ENCODE measurements around the gene PRSS22. TPM values are rescaled to one million over a fixed set of nuclear protein-coding genes. Genes with fewer than 3 reads are reported as not detected.

PRSS22 gene
- total and polyA plus RNA-seq, 5 donors, result not detected

- intact Hi-C loops (cut with DNase I), result loop anchor here in 1 of 4 donors (5.0 kb wide), 1 partner anchor 37 kb away; the partner anchor contains the start of gene FLYWCH1
- Histone ChIP-seq H3K4me3 (ENCODE audit: low read length) (no peak overlapping the region), H3K9me3 (ENCODE audit: control insufficient read depth, low read length) (no peaks in the 10 kb centered on the region), H3K27ac (ENCODE audit: low read length) (no peak overlapping the region), H3K4me1 (ENCODE audit: control insufficient read depth, insufficient read depth, low read length) (no peaks in the 10 kb centered on the region), H3K27me3 (ENCODE audit: control insufficient read depth, insufficient read depth) (no peaks in the 10 kb centered on the region)
- 10% methylated on average over 25 of the region's 25 CpGs for WGBS
- peak; percentile 86 to 94 (median 93) for DNase-seq
- peak; percentile 98 for ATAC-seq
Observed at GRCh38 chr16:2874912-2875362, 17.0 kb upstream of the PRSS22 start.

- Histone ChIP-seq H3K4me3 (ENCODE audit: low read length) (no peak overlapping the region), H3K27ac (ENCODE audit: low read length) (no peak overlapping the region), H3K9me3 (ENCODE audit: control insufficient read depth, low read length) (no peaks in the 10 kb centered on the region), H3K4me1 (ENCODE audit: control insufficient read depth, insufficient read depth, low read length) (no peaks in the 10 kb centered on the region), H3K27me3 (ENCODE audit: control insufficient read depth, insufficient read depth) (no peaks in the 10 kb centered on the region)
- 58% methylated on average over 21 of the region's 21 CpGs for WGBS
- ATAC-seq (peak; percentile 8 to 10), DNase-seq (peak in 1 of 3 donors; percentile 47)
- intact Hi-C loops (cut with DNase I), result loop anchor here in 1 of 4 donors (5.0 kb wide), 1 partner anchor 38 kb away; the partner anchor contains the start of gene FLYWCH1
Observed at GRCh38 chr16:2874032-2874911, 16.3 kb upstream of the PRSS22 start.

- intact Hi-C loops (cut with DNase I), result loop anchor here in 1 of 4 donors (5.0 kb wide), 1 partner anchor 40 kb away; the partner anchor contains the start of gene FLYWCH1
- ATAC-seq (no peak), DNase-seq (peak in 1 of 3 donors; percentile 37)
- no peaks in the 10 kb centered on the region for H3K9me3 ChIP-seq (ENCODE audit: control insufficient read depth, low read length)
- no peaks in the 10 kb centered on the region for H3K4me1 ChIP-seq (ENCODE audit: control insufficient read depth, insufficient read depth, low read length)
- WGBS, result 75% methylated on average over 6 of the region's 6 CpGs
- no peak overlapping the region for H3K27ac ChIP-seq (ENCODE audit: low read length)
- no peak overlapping the region for H3K4me3 ChIP-seq (ENCODE audit: low read length)
- no peaks in the 10 kb centered on the region for H3K27me3 ChIP-seq (ENCODE audit: control insufficient read depth, insufficient read depth)
Observed at GRCh38 chr16:2871926-2872325, 14.0 kb upstream of the PRSS22 start.

GRCh38 chr16:2867987-2868789, 10.2 kb upstream of the PRSS22 start:
- no peaks in the 10 kb centered on the region for H3K9me3 ChIP-seq (ENCODE audit: control insufficient read depth, low read length)
- no peaks in the 10 kb centered on the region for H3K27me3 ChIP-seq (ENCODE audit: control insufficient read depth, insufficient read depth)
- WGBS, result under 1% methylated on average over 45 of the region's 45 CpGs
- peak; percentile 94 to 99 (median 98) for DNase-seq
- peak; percentile 98 for ATAC-seq
- intact Hi-C loops (cut with DNase I), result loop anchor here in 2 of 4 donors (5.0 kb wide), 2 partner anchors 44 to 49 kb away; partner anchors contain the start of gene FLYWCH1 (in 1 of the 2)
- peak overlapping the region; percentile 76 for H3K4me3 ChIP-seq (ENCODE audit: low read length)
- no peaks in the 10 kb centered on the region for H3K4me1 ChIP-seq (ENCODE audit: control insufficient read depth, insufficient read depth, low read length)
- peak overlapping the region; percentile 97 for H3K27ac ChIP-seq (ENCODE audit: low read length)

- peak overlapping the region; percentile 97 for H3K27ac ChIP-seq (ENCODE audit: low read length)
- H3K27me3 ChIP-seq (ENCODE audit: control insufficient read depth, insufficient read depth), result no peaks in the 10 kb centered on the region
- ATAC-seq (no peak), DNase-seq (no peak)
- WGBS, result 44% methylated on average over 8 of the region's 8 CpGs
- no peaks in the 10 kb centered on the region for H3K4me1 ChIP-seq (ENCODE audit: control insufficient read depth, insufficient read depth, low read length)
- intact Hi-C loops (cut with DNase I), result loop anchor here in 2 of 4 donors (5.0 kb wide), 2 partner anchors 45 to 50 kb away; partner anchors contain the start of gene FLYWCH1 (in 1 of the 2)
- no peaks in the 10 kb centered on the region for H3K9me3 ChIP-seq (ENCODE audit: control insufficient read depth, low read length)
- peak overlapping the region; percentile 76 for H3K4me3 ChIP-seq (ENCODE audit: low read length)
Observed at GRCh38 chr16:2867661-2867986, 9.7 kb upstream of the PRSS22 start.

DNA sequence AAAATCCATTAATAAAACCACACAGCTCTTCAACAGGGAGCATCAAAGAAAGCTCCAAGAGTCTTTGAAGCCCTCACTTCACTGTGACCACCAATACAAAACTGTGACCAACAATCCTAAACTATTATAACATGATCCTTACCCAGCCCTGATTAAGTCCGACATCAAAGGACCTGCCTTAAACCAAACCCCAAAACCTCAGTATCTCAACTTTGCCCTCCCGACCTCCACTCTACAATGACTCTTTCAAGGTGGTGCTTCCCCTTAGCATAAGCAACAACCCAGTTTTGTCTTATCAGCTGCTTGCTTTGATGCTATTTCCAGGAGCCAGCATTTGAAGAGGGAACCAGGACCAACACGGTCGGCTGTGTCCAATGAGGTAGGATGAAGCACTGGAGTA, 8.5 kb upstream of the PRSS22 start:
- Histone ChIP-seq H3K9me3 (ENCODE audit: control insufficient read depth, low read length) (no peaks in the 10 kb centered on the region), H3K27ac (ENCODE audit: low read length) (no peak overlapping the region), H3K27me3 (ENCODE audit: control insufficient read depth, insufficient read depth) (no peaks in the 10 kb centered on the region), H3K4me3 (ENCODE audit: low read length) (no peak overlapping the region), H3K4me1 (ENCODE audit: control insufficient read depth, insufficient read depth, low read length) (no peaks in the 10 kb centered on the region)
- intact Hi-C loops (cut with DNase I), result loop anchor here in 2 of 4 donors (5.0 kb wide), 2 partner anchors 46 to 51 kb away; partner anchors contain the start of gene FLYWCH1 (in 1 of the 2)
- no peak for DNase-seq
- no peak for ATAC-seq
- WGBS, result 52% methylated on average over 4 of the region's 4 CpGs

GRCh38 chr16:2865651-2866050, 7.7 kb upstream of the PRSS22 start:
- DNase-seq, result no peak
- ATAC-seq, result no peak
- H3K27me3 ChIP-seq (ENCODE audit: control insufficient read depth, insufficient read depth), result no peaks in the 10 kb centered on the region
- intact Hi-C loops (cut with DNase I), result loop anchor here in 2 of 4 donors (5.0 kb wide), 2 partner anchors 47 to 52 kb away; partner anchors contain the start of gene FLYWCH1 (in 1 of the 2)
- H3K9me3 ChIP-seq (ENCODE audit: control insufficient read depth, low read length), result no peaks in the 10 kb centered on the region
- no peak overlapping the region for H3K27ac ChIP-seq (ENCODE audit: low read length)
- no peak overlapping the region for H3K4me3 ChIP-seq (ENCODE audit: low read length)
- H3K4me1 ChIP-seq (ENCODE audit: control insufficient read depth, insufficient read depth, low read length), result no peaks in the 10 kb centered on the region
- 64% methylated on average over 4 of the region's 4 CpGs for WGBS

DNA sequence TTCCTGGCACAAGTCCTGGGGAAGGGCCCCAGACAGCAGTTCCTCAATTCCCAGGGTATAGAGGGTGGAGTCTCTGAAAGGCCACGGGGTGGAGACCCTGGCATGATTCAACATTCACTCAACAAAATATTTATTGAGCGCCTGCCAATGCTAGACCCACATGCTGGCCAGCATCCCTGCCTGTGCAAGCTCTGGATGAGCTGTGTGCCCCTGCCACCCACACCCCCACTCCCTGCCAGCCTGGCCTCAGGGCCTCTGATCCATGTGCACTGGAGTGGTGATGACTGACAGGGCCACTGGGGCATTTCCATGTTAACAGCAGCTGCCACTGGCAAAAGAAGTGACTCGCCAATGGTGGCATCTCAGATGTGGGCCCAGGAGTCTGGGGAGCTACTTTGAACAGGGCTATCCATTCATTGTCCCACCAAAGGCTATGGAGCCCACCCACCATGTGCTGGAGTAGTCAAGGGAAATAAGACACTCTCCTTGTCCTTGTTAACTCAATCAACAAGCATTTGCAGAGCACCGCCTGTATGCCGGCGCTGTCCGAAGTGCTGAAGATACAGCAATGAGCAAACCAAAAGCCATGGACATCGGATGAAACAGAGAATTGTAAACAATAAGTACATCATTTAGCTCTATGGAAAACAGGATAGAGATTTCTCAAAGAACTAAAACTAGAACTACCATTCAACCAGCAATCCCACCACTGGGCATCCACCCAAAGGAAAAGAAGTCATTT, 3.0 kb upstream of the PRSS22 start:
- ATAC-seq (no peak), DNase-seq (no peak)
- Histone ChIP-seq H3K4me1 (ENCODE audit: control insufficient read depth, insufficient read depth, low read length) (no peaks in the 10 kb centered on the region), H3K9me3 (ENCODE audit: control insufficient read depth, low read length) (no peaks in the 10 kb centered on the region), H3K27ac (ENCODE audit: low read length) (no peak overlapping the region), H3K27me3 (ENCODE audit: control insufficient read depth, insufficient read depth) (no peaks in the 10 kb centered on the region), H3K4me3 (ENCODE audit: low read length) (no peak overlapping the region)
- WGBS, result 65% methylated on average over 8 of the region's 8 CpGs
- intact Hi-C loops (cut with DNase I), result no loop called here

- Histone ChIP-seq H3K4me1 (ENCODE audit: control insufficient read depth, insufficient read depth, low read length) (no peaks in the 10 kb centered on the region), H3K4me3 (ENCODE audit: low read length) (no peak overlapping the region), H3K9me3 (ENCODE audit: control insufficient read depth, low read length) (no peaks in the 10 kb centered on the region), H3K27ac (ENCODE audit: low read length) (no peak overlapping the region), H3K27me3 (ENCODE audit: control insufficient read depth, insufficient read depth) (no peaks in the 10 kb centered on the region)
- no peak for ATAC-seq
- 70% methylated on average over 10 of the region's 10 CpGs for WGBS
- intact Hi-C loops (cut with DNase I), result no loop called here
- peak in 1 of 3 donors; percentile 38 for DNase-seq
Observed at GRCh38 chr16:2859686-2860265, 1.8 kb upstream of the PRSS22 start.

Data from right cardiac atrium (tissue), 5 donors.